ENCODE data around the gene PRSS48.

GRCh38 chr4:151322570-151322969, 45.6 kb downstream of the PRSS48 start:
- TF ChIP-seq, protein P1, sequence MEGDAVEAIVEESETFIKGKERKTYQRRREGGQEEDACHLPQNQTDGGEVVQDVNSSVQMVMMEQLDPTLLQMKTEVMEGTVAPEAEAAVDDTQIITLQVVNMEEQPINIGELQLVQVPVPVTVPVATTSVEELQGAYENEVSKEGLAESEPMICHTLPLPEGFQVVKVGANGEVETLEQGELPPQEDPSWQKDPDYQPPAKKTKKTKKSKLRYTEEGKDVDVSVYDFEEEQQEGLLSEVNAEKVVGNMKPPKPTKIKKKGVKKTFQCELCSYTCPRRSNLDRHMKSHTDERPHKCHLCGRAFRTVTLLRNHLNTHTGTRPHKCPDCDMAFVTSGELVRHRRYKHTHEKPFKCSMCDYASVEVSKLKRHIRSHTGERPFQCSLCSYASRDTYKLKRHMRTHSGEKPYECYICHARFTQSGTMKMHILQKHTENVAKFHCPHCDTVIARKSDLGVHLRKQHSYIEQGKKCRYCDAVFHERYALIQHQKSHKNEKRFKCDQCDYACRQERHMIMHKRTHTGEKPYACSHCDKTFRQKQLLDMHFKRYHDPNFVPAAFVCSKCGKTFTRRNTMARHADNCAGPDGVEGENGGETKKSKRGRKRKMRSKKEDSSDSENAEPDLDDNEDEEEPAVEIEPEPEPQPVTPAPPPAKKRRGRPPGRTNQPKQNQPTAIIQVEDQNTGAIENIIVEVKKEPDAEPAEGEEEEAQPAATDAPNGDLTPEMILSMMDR (conservative IDR thresholded peaks at IDR 0.05; ENCODE audit: low read length), result no peak
- TF ChIP-seq EZH2phosphoT487 (IDR thresholded peaks at IDR 0.05; ENCODE audit: borderline replicate concordance), result no peak
